Thyroid gland (tissue), 4 donors: ENCODE results near the gene PADI4.

Experiments
- POLR2A ChIP-seq, 2 donors: fragments of 450-650 bp; IDR thresholded peaks; one replicate each; pipeline ENCODE4 v1.6.1; 2017; ENCODE audit warnings: antibody characterized with exemption in 2 of 2, mild to moderate bottlenecking in 2 of 2, moderate library complexity in 1 of 2
- TF ChIP-seq, protein P1 (sequence below), 6 experiments: fragments of 200-600 bp in 3 of 6; fragments of 450-650 bp in 3 of 6; sonication (generic) in 3 of 6; IDR thresholded peaks; one replicate each; pipeline ENCODE4 v1.5.1; 2016 to 2019; ENCODE audit warnings: antibody characterized with exemption in 6 of 6, mild to moderate bottlenecking in 2 of 6, inconsistent platforms in 1 of 6, moderate library complexity in 1 of 6

DNA sequence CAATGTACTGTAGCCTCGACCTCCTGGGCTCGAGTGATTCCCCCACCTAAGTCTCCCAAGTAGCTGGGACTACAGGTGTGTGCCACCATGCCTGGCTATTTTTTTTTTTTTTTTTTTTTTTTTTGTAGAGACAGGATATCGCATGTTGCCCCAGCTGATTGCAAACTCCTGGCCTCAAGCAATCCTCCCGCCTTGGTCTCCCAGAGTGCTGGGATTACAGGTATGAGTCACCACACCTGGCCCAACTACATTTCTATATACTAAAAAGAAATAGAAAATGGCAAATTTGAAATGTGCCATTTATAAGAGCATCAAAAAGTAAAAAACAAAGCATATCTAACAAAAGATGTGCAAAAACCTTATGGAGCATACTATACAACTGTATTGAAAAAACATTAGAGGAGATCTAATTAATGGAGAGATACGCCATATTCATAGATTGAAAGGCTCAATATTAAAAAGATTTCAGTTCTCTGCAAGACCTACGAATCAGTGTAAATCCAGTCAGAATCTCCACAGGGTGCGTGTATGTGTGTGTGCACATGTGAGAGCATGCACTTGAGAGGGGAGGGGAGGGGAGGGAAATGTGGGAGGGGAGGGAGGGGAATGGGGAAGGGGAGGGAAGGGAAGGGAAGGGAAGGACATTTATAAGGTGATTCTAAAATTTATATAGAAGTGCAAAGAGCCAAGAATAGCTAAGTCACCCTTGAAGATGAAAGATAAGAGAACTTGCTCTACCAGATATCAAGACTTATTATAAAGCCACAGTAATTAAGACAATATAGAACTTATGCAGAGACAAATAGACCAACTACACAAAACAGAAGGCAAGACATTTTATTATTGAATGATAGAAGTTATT lies 15.5 kb upstream of the PADI4 start:
- TF ChIP-seq, protein P1, sequence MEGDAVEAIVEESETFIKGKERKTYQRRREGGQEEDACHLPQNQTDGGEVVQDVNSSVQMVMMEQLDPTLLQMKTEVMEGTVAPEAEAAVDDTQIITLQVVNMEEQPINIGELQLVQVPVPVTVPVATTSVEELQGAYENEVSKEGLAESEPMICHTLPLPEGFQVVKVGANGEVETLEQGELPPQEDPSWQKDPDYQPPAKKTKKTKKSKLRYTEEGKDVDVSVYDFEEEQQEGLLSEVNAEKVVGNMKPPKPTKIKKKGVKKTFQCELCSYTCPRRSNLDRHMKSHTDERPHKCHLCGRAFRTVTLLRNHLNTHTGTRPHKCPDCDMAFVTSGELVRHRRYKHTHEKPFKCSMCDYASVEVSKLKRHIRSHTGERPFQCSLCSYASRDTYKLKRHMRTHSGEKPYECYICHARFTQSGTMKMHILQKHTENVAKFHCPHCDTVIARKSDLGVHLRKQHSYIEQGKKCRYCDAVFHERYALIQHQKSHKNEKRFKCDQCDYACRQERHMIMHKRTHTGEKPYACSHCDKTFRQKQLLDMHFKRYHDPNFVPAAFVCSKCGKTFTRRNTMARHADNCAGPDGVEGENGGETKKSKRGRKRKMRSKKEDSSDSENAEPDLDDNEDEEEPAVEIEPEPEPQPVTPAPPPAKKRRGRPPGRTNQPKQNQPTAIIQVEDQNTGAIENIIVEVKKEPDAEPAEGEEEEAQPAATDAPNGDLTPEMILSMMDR (IDR thresholded peaks at IDR 0.05): no peak
- no peak for TF ChIP-seq POLR2A (IDR thresholded peaks at IDR 0.05)
